ENCODE data around the gene FAM149B1.

GRCh38 chr10:73210395-73211105, 42.6 kb downstream of the FAM149B1 start:
- TF ChIP-seq POLR2A (IDR thresholded peaks at IDR 0.05) (no peak), POLR2AphosphoS5 (IDR thresholded peaks at IDR 0.05) (no peak)

All from spleen (tissue), 3 donors.